IMR-90 (cell line): ENCODE data around the gene DPF3. TPM values are rescaled to one million over a fixed set of nuclear protein-coding genes. Genes with fewer than 3 reads are reported as not detected.

Source experiments
- ATAC-seq: fragments of 200-7000 bp; cut with Tn5 transposase; 2 replicates; pipeline ENCODE4 v1.9.1; 2020; ENCODE audit warnings: low read depth, mild to moderate bottlenecking, moderate library complexity
- BruUV-seq: library from RNA; stranded (reverse); fragments of 400-500 nt; replicated peaks from 2 replicates; lab custom pipeline; 2021; lab: Mats Ljungman, UMichigan
- CTCF ChIA-PET: fragments of 300-600 bp; formaldehyde crosslinking; extraction: SDS; loops from one replicate; lab custom pipeline; 2021; ENCODE audit warnings: antibody characterized with exemption; lab: Yijun Ruan, JAX
- POLR2A ChIA-PET: fragments of 300-600 bp; sonication (Branson Sonifier 250); formaldehyde crosslinking; loops from one replicate; lab custom pipeline; 2022; ENCODE audit warnings: antibody characterized with exemption; ENCODE audit not compliant: unreplicated experiment; lab: Charles Lee
- DNase-seq: peaks from one replicate; pipeline ENCODE4 v3.0.0; 2013
- H2AFZ ChIP-seq: replicated peaks from 2 replicates; pipeline ENCODE3; 2013; ENCODE audit warnings: low read length, mild to moderate bottlenecking; ENCODE audit not compliant: poor library complexity
- H2AK5ac ChIP-seq: 2 replicates; pipeline ENCODE4 v1.6.1; 2013; ENCODE audit warnings: low read depth, low read length, inconsistent platforms
- H2AK9ac ChIP-seq: replicated peaks from 2 replicates; pipeline ENCODE3; 2013; ENCODE audit warnings: mild to moderate bottlenecking, low read depth, low read length, moderate library complexity; ENCODE audit not compliant: poor library complexity
- H2BK120ac ChIP-seq: 2 replicates; pipeline ENCODE4 v1.6.1; 2013; ENCODE audit warnings: low read depth, low read length, inconsistent platforms
- H2BK15ac ChIP-seq: 3 replicates; pipeline ENCODE4 v1.6.1; 2013; ENCODE audit warnings: low read depth, low read length, inconsistent platforms
- H2BK20ac ChIP-seq: 2 replicates; pipeline ENCODE4 v1.6.1; 2013; ENCODE audit warnings: low read depth, mild to moderate bottlenecking, inconsistent platforms, low read length, moderate library complexity
- H2BK5ac ChIP-seq: 2 replicates; pipeline ENCODE4 v1.6.1; 2013; ENCODE audit warnings: mild to moderate bottlenecking, low read depth, low read length, inconsistent platforms; ENCODE audit not compliant: poor library complexity, severe bottlenecking
- H3K14ac ChIP-seq: replicated peaks from 2 replicates; pipeline ENCODE4 v1.6.1; 2013; ENCODE audit warnings: low read depth, low read length, inconsistent platforms
- H3K18ac ChIP-seq: 2 replicates; pipeline ENCODE4 v1.6.1; 2013; ENCODE audit warnings: low read depth, low read length, control low read depth
- H3K23ac ChIP-seq: 2 replicates; pipeline ENCODE4 v1.6.1; 2013; ENCODE audit warnings: low read depth, low read length, inconsistent platforms
- H3K27ac ChIP-seq: 2 replicates; pipeline ENCODE4 v1.5.1; 2013; ENCODE audit warnings: mild to moderate bottlenecking, control low read depth, low read length; ENCODE audit not compliant: insufficient read depth
- H3K27me3 ChIP-seq: 2 replicates; pipeline ENCODE4 v1.6.1; 2013; ENCODE audit warnings: low read length; ENCODE audit not compliant: control insufficient read depth, insufficient read depth
- H3K36me3 ChIP-seq: 2 replicates; pipeline ENCODE4 v1.6.1; 2013; ENCODE audit warnings: low read length, mixed read lengths; ENCODE audit not compliant: control insufficient read depth, insufficient read depth
- H3K4ac ChIP-seq: 2 replicates; pipeline ENCODE4 v1.6.1; 2013; ENCODE audit warnings: low read depth, low read length, inconsistent platforms
- H3K4me1 ChIP-seq: 2 replicates; pipeline ENCODE4 v1.6.1; 2013; ENCODE audit warnings: low read length, mixed read lengths; ENCODE audit not compliant: control insufficient read depth, insufficient read depth
- H3K4me2 ChIP-seq: 2 replicates; pipeline ENCODE4 v1.6.1; 2013; ENCODE audit warnings: low read depth, mild to moderate bottlenecking, control low read depth, low read length, moderate library complexity
- H3K4me3 ChIP-seq: 2 replicates; pipeline ENCODE4 v1.5.1; 2013; ENCODE audit warnings: low read depth, mild to moderate bottlenecking, control low read depth, low read length, moderate library complexity; ENCODE audit not compliant: insufficient read depth
- H3K56ac ChIP-seq: 2 replicates; pipeline ENCODE4 v1.6.1; 2013; ENCODE audit warnings: low read length, inconsistent platforms; ENCODE audit not compliant: insufficient read depth; ENCODE audit errors: extremely low read depth
- H3K79me1 ChIP-seq, 2 experiments: 2 replicates each; pipeline ENCODE4 v1.6.1; 2013; ENCODE audit warnings: low read length in 2 of 2, inconsistent platforms in 1 of 2, low read depth in 1 of 2
- H3K9ac ChIP-seq: 2 replicates; pipeline ENCODE4 v1.6.1; 2013; ENCODE audit warnings: low read depth, low read length, control low read depth
- H3K9me1 ChIP-seq: 2 replicates; pipeline ENCODE4 v1.6.1; 2013; ENCODE audit warnings: low read length, inconsistent platforms; ENCODE audit not compliant: insufficient read depth
- H3K9me3 ChIP-seq: 2 replicates; pipeline ENCODE4 v1.6.1; 2013; ENCODE audit warnings: low read length; ENCODE audit not compliant: control insufficient read depth, insufficient read depth
- H4K20me1 ChIP-seq: 2 replicates; pipeline ENCODE4 v1.6.1; 2013; ENCODE audit warnings: low read length, inconsistent platforms; ENCODE audit not compliant: insufficient read depth
- H4K5ac ChIP-seq: 2 replicates; pipeline ENCODE4 v1.6.1; 2013; ENCODE audit warnings: mild to moderate bottlenecking, low read depth, low read length, control low read depth
- H4K8ac ChIP-seq, 2 experiments: 2 replicates each; pipeline ENCODE4 v1.6.1; 2013; ENCODE audit warnings: low read depth in 2 of 2, low read length in 2 of 2, control low read depth in 1 of 2, inconsistent platforms in 1 of 2
- H4K91ac ChIP-seq: 2 replicates; pipeline ENCODE4 v1.6.1; 2013; ENCODE audit warnings: low read depth, low read length, inconsistent platforms; ENCODE audit not compliant: insufficient read depth
- CEBPB ChIP-seq: IDR thresholded peaks from 2 replicates; pipeline ENCODE4 v1.6.1; 2012; ENCODE audit warnings: low read depth, low read length, improper control_type of control experiment
- CHD1 ChIP-seq: IDR thresholded peaks from 2 replicates; pipeline ENCODE4 v1.6.1; 2012; ENCODE audit warnings: low read depth, low read length, improper control_type of control experiment
- MAZ ChIP-seq: IDR thresholded peaks from 2 replicates; pipeline ENCODE4 v1.6.1; 2012; ENCODE audit warnings: low read depth, mild to moderate bottlenecking, low read length, improper control_type of control experiment, moderate library complexity, borderline replicate concordance
- MXI1 ChIP-seq: IDR thresholded peaks from 2 replicates; pipeline ENCODE4 v1.6.1; 2012; ENCODE audit warnings: low read depth, mild to moderate bottlenecking, low read length, moderate library complexity, borderline replicate concordance
- NFE2L2 ChIP-seq: fragments of 150-350 bp; IDR thresholded peaks from 2 replicates; pipeline ENCODE4 v1.6.1; 2016; ENCODE audit warnings: low read depth, mild to moderate bottlenecking, low read length
- POLR2A ChIP-seq: IDR thresholded peaks from 2 replicates; pipeline ENCODE4 v1.6.1; 2012; ENCODE audit warnings: mild to moderate bottlenecking, low read depth, low read length
- RCOR1 ChIP-seq: IDR thresholded peaks from 2 replicates; pipeline ENCODE4 v1.6.1; 2012; ENCODE audit warnings: mild to moderate bottlenecking, low read length, improper control_type of control experiment; ENCODE audit not compliant: insufficient replicate concordance
- SMC3 ChIP-seq: fragments of 150-350 bp; IDR thresholded peaks from 2 replicates; pipeline ENCODE4 v1.6.1; 2016; ENCODE audit warnings: low read depth, mild to moderate bottlenecking, antibody characterized with exemption, low read length, moderate library complexity
- USF2 ChIP-seq: fragments of 150-350 bp; IDR thresholded peaks from 2 replicates; pipeline ENCODE4 v1.6.1; 2017; ENCODE audit warnings: mild to moderate bottlenecking, antibody characterized with exemption, low read length, low read depth
- WGBS, 2 experiments: methylation state at CpG; one replicate each; pipeline versions ENCODE4 v1.1.5 to v1.1.7; 2013; ENCODE audit warnings: missing lambda C conversion rate in 2 of 2; ENCODE audit not compliant: insufficient read length in 1 of 2; ENCODE audit errors: extremely low coverage in 2 of 2; 5-methylcytosine and 5-hydroxymethylcytosine counted together
- dilution Hi-C: fragments of 300-500 bp; cut with HindIII; formaldehyde crosslinking; loops from one replicate; pipeline ENCODE4 v1.14.3; 2018; ENCODE audit warnings: low sequenced_read_pairs; ENCODE audit not compliant: unreplicated experiment
- in situ Hi-C: fragments of 300-500 bp; cut with MboI; formaldehyde crosslinking; loops from 3 replicates; pipeline ENCODE4 v1.14.3; 2019; ENCODE audit warnings: low sequenced_read_pairs, inconsistent platforms, mixed read lengths
- intact Hi-C: fragments of 100-400 bp; cut with micrococcal nuclease; formaldehyde crosslinking; loops from 2 replicates; pipeline ENCODE4 v1.10.0; 2022
- polyA plus RNA-seq, 3 experiments: library from polyadenylated mRNA; depleted of rRNA; stranded (reverse); fragments of >200 nt; gene quantifications; 2 replicates each; pipeline ENCODE4 v1.2.3, GENCODE V29; 2012; ENCODE audit warnings: low replicate concordance in 1 of 3
- total RNA-seq: library from RNA; depleted of rRNA; stranded (reverse); fragments of >200 nt; gene quantifications from 2 replicates; pipeline ENCODE4 v1.2.3, GENCODE V29; 2012
- TF ChIP-seq, protein P1 (sequence below): fragments of 150-350 bp; IDR thresholded peaks from 2 replicates; pipeline ENCODE4 v1.6.1; 2016; ENCODE audit warnings: low read depth, mild to moderate bottlenecking, low read length, moderate library complexity, borderline replicate concordance

DPF3 gene
- total and polyA plus RNA-seq, 2 of the 4 experiments (the other 2 are of a cell fraction): 30.5 to 32.8 TPM

DNA sequence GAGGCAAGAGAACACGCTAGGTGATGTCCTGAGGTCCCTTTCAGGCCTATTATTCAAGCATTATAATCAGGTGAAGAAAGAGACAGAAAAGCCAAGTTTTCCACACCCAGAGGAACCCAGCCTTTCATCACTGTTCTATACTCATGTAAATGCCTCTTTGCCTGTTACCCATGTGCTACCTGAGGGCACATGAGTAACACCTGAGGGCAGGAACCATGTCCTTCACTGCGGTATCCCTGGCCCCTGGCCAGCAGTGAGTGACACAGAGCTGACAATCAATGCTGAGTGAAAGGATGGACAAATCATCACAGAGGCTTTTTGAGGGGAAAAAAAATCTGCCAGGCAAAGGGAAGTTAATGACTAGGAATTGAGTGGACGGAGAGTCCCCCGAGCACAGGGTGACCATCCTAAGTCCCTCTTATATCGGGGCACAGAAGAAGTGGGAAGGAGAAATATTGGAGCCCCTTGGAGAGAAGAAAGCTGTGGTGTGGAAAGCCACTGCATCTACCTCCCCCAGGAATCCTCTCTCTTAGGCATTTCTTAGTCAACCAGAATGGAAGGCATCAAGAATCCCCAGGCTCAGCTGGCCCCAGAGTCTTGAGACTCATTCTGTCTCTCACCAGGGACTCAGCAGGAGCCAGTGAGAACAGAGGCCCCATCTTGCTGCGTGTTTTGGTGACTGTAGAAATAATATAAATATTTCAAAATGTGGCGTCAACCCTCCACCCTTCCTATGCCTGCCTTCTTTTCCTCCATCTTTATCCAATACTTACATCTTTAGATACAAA, 212.9 kb downstream of the DPF3 start (continued):
- TF ChIP-seq NFE2L2 (no peak), SMC3 (no peak)

DNA sequence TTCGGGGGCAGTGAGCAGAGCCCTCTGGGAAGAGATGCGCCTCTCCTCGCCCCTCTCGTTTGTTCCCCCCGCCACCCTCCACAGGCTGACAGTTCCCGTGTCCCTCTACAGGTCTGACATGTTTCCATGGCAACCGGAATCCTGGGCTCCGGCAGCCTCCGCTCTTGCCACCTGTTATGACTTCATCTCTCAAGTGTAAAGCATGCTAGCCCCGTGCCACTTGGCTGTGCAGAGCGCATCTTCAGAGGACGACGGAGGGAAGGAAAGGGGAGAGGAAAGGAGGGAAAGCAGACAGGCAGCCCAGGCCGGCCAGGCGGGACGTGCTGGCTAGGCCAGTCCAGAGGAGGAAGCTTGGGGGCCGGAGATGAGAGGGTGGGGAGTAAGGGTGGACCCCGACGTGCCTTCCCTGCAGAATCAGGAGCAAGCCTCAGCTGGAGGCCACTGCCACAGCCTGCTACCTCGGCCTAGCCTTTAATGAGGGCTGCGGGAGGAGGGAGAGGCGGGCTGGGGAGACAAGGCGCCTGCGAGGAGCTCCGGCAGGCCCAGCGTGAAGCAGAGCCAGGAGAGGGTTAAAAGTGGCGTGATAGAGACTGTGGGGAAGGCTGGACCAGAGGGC, 214.3 kb downstream of the DPF3 start:
- Histone ChIP-seq H2BK15ac (peak overlapping the region; percentile 57; the same call in 2 of the 3 replicates), H3K4ac (peak overlapping the region; percentile 80), H3K4me3 (no peak overlapping the region), H3K56ac (no peak overlapping the region), H4K20me1 (no peaks in the 10 kb centered on the region), H2AK9ac (peak overlapping the region; percentile 51), H3K9me3 (0 out of 2 replicates have a peak, but pooled peaks cover 2% of the 10 kb centered on the region), H3K27me3 (no peaks in the 10 kb centered on the region), H3K27ac (peak overlapping the region; percentile 64), H3K18ac (peak overlapping the region; percentile 41), H2BK5ac (peak overlapping the region; percentile 93), H3K4me2 (no peak overlapping the region), H2AFZ (peak overlapping the region; percentile 44), H3K9ac (no peak overlapping the region), H3K23ac (no peak overlapping the region), H2BK20ac (peak overlapping the region; percentile 77), H2BK120ac (peak overlapping the region; percentile 84; the same call in 1 of the 2 replicates), H3K79me1 (peaks cover 10 to 21% of the 10 kb centered on the region in 2 experiments; a peak in 2 of 4 replicates), H3K4me1 (peaks cover 25% of the 10 kb centered on the region), H4K5ac (peak overlapping the region; percentile 65), H3K14ac (peak overlapping the region; percentile 27; the same call in 1 of the 2 replicates), H3K36me3 (peaks cover 6% of the 10 kb centered on the region; the same call in 1 of the 2 replicates), H3K9me1 (peaks cover 22% of the 10 kb centered on the region), H4K91ac (peak overlapping the region; percentile 82), H4K8ac (peak overlapping the region; percentile 63 to 94; a peak in 3 of 4 replicates), H2AK5ac (peak overlapping the region; percentile 79)
- ChIA-PET POLR2A (no interaction called here), CTCF (no interaction called here)
- 54% methylated on average over 15 of the region's 27 CpGs; no CpG with 5 or more reads in 1 of the 2 experiments for WGBS, 2 experiments
- dilution Hi-C loops: no loop called here
- BruUV-seq: no TSS peak
- in situ Hi-C loops: no loop called here
- ATAC-seq: no peak
- DNase-seq: peak; percentile 23
- intact Hi-C loops: no loop called here
- TF ChIP-seq RCOR1 (no peak), MXI1 (no peak), POLR2A (no peak), NFE2L2 (no peak), MAZ (no peak), CEBPB (no peak), USF2 (no peak), CHD1 (no peak)
- TF ChIP-seq, protein P1, sequence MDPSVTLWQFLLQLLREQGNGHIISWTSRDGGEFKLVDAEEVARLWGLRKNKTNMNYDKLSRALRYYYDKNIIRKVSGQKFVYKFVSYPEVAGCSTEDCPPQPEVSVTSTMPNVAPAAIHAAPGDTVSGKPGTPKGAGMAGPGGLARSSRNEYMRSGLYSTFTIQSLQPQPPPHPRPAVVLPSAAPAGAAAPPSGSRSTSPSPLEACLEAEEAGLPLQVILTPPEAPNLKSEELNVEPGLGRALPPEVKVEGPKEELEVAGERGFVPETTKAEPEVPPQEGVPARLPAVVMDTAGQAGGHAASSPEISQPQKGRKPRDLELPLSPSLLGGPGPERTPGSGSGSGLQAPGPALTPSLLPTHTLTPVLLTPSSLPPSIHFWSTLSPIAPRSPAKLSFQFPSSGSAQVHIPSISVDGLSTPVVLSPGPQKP: no peak
